OCI-LY3 (cell line): ENCODE results near the gene DNAJC15.

Experiments used
- H2AFZ ChIP-seq: fragments of 200-600, 300-600 bp; shearing (Covaris generic); 2 replicates; pipeline ENCODE4 v1.6.0; 2014; ENCODE audit warnings: antibody characterized with exemption, low read depth, low read length
- H3K27ac ChIP-seq: fragments of 200-600, 300-600 bp; sonication (generic); 2 replicates; pipeline ENCODE4 v1.5.1; 2014; ENCODE audit warnings: mild to moderate bottlenecking, low read length, moderate library complexity, mixed read lengths
- H3K27me3 ChIP-seq: fragments of 200-600, 300-600 bp; sonication (generic); 2 replicates; pipeline ENCODE4 v1.6.1; 2014; ENCODE audit warnings: low read depth, low read length, mixed read lengths
- H3K36me3 ChIP-seq: fragments of 200-600, 300-600 bp; sonication (generic); replicated peaks from 2 replicates; pipeline ENCODE3; 2014; ENCODE audit warnings: low read depth, low read length, mixed read lengths
- H3K4me1 ChIP-seq: fragments of 300-600, 200-600 bp; sonication (generic); 2 replicates; pipeline ENCODE4 v1.6.1; 2014; ENCODE audit warnings: low read length, mixed read lengths
- H3K4me2 ChIP-seq: fragments of 200-600, 300-600 bp; sonication (generic); 2 replicates; pipeline ENCODE4 v1.6.1; 2014; ENCODE audit warnings: low read length, mixed read lengths
- H3K4me3 ChIP-seq: fragments of 300-600, 200-600 bp; sonication (generic); 2 replicates; pipeline ENCODE4 v1.5.1; 2014; ENCODE audit warnings: antibody characterized with exemption, mild to moderate bottlenecking, low read length, moderate library complexity
- H3K79me2 ChIP-seq: fragments of 300-600, 200-600 bp; shearing (Covaris generic); 2 replicates; pipeline ENCODE4 v1.6.1; 2014; ENCODE audit warnings: mild to moderate bottlenecking, low read length, mixed read lengths
- H3K9ac ChIP-seq: fragments of 300-600, 200-600 bp; shearing (Covaris generic); 2 replicates; pipeline ENCODE4 v1.6.0; 2014; ENCODE audit warnings: mild to moderate bottlenecking, low read length, moderate library complexity
- H3K9me3 ChIP-seq: fragments of 200-600, 300-600 bp; shearing (Covaris generic); 2 replicates; pipeline ENCODE4 v1.6.1; 2014; ENCODE audit warnings: low read length, mixed read lengths; ENCODE audit not compliant: insufficient read depth
- H4K20me1 ChIP-seq: fragments of 200-600, 300-600 bp; sonication (generic); 2 replicates; pipeline ENCODE4 v1.6.1; 2016; ENCODE audit warnings: low read length, mixed read lengths; ENCODE audit not compliant: insufficient read depth
- CTCF ChIP-seq: fragments of 200-600, 300-600 bp; sonication (generic); IDR thresholded peaks from 2 replicates; pipeline ENCODE4 v1.5.1; 2014; ENCODE audit warnings: antibody characterized with exemption, low read length, low read depth
- EZH2phosphoT487 ChIP-seq: fragments of 200-600 bp; shearing (Covaris generic); IDR thresholded peaks from 2 replicates; pipeline ENCODE4 v1.6.1; 2018; ENCODE audit warnings: antibody characterized with exemption, mixed run types, low read depth

The DNAJC15 gene

GRCh38 chr13:43122791-43123190 lies 99.4 kb downstream of the DNAJC15 start:
- no peaks in the 10 kb centered on the region for H4K20me1 ChIP-seq
- no peaks in the 10 kb centered on the region for H3K79me2 ChIP-seq
- TF ChIP-seq CTCF (no peak), EZH2phosphoT487 (no peak)
- H3K4me2 ChIP-seq = no peak overlapping the region
- H3K27ac ChIP-seq = no peak overlapping the region
- no peak overlapping the region for H3K9ac ChIP-seq
- H3K9me3 ChIP-seq = no peaks in the 10 kb centered on the region
- H2AFZ ChIP-seq = no peak overlapping the region
- H3K4me1 ChIP-seq = peaks cover 7% of the 10 kb centered on the region
- no peak overlapping the region for H3K4me3 ChIP-seq
- no peaks in the 10 kb centered on the region for H3K27me3 ChIP-seq
- H3K36me3 ChIP-seq = no peaks in the 10 kb centered on the region

- Histone ChIP-seq H3K27me3 (peaks cover under 1% of the 10 kb centered on the region; the same call in 1 of the 2 replicates), H3K9ac (no peak overlapping the region), H3K9me3 (no peaks in the 10 kb centered on the region), H4K20me1 (no peaks in the 10 kb centered on the region), H3K4me2 (no peak overlapping the region), H2AFZ (no peak overlapping the region), H3K27ac (no peak overlapping the region), H3K36me3 (no peaks in the 10 kb centered on the region), H3K4me3 (no peak overlapping the region), H3K79me2 (no peaks in the 10 kb centered on the region), H3K4me1 (peaks cover 13% of the 10 kb centered on the region)
- no peak for TF ChIP-seq CTCF
- no peak for TF ChIP-seq EZH2phosphoT487
Observed at GRCh38 chr13:43123856-43124255, 100.5 kb downstream of the DNAJC15 start.

- Histone ChIP-seq H4K20me1 (no peaks in the 10 kb centered on the region), H3K4me3 (no peak overlapping the region), H2AFZ (no peak overlapping the region), H3K9me3 (no peaks in the 10 kb centered on the region), H3K27me3 (peaks cover 6% of the 10 kb centered on the region), H3K79me2 (no peaks in the 10 kb centered on the region), H3K27ac (no peak overlapping the region), H3K4me2 (no peak overlapping the region), H3K9ac (no peak overlapping the region), H3K4me1 (peaks cover 19% of the 10 kb centered on the region), H3K36me3 (no peaks in the 10 kb centered on the region)
- TF ChIP-seq EZH2phosphoT487 (no peak), CTCF (no peak)
Observed at GRCh38 chr13:43124490-43124889, 101.1 kb downstream of the DNAJC15 start.

GRCh38 chr13:43126420-43126819 lies 103.0 kb downstream of the DNAJC15 start:
- Histone ChIP-seq H3K36me3 (no peaks in the 10 kb centered on the region), H3K9ac (no peak overlapping the region), H3K4me1 (peaks cover 22% of the 10 kb centered on the region), H2AFZ (no peak overlapping the region), H3K9me3 (no peaks in the 10 kb centered on the region), H3K4me2 (no peak overlapping the region), H3K27ac (no peak overlapping the region), H4K20me1 (no peaks in the 10 kb centered on the region), H3K79me2 (no peaks in the 10 kb centered on the region), H3K4me3 (no peak overlapping the region), H3K27me3 (peaks cover 25% of the 10 kb centered on the region)
- TF ChIP-seq CTCF (no peak), EZH2phosphoT487 (no peak)
